Activated CD8-positive, alpha-beta T cell treated with anti-CD3 and anti-CD28 coated beads for 36 hours (primary cell): ENCODE results near the gene HJURP. TPM values are rescaled to one million over a fixed set of nuclear protein-coding genes. Genes with fewer than 3 reads are reported as not detected.

Source experiments
- ATAC-seq: fragments of 200-7000 bp; cut with Tn5 transposase; one replicate; pipeline ENCODE4 v1.10.0; 2021; ENCODE audit warnings: mild to moderate bottlenecking, moderate library complexity
- CTCF ChIA-PET: fragments of 350-600 bp; sonication (Branson Sonifier 250); formaldehyde crosslinking; loops from one replicate; lab custom pipeline; 2021; ENCODE audit warnings: antibody characterized with exemption; lab: Charles Lee
- POLR2A ChIA-PET: fragments of 350-600 bp; sonication (Branson Sonifier 250); formaldehyde crosslinking; loops from one replicate; lab custom pipeline; 2021; ENCODE audit warnings: antibody characterized with exemption; lab: Charles Lee
- DNase-seq: peaks from one replicate; pipeline ENCODE4 v3.0.0-alpha.2; 2020
- H3K27ac Mint-ChIP-seq: one replicate; pipeline ENCODE4 v1.8.0; 2021; ENCODE audit warnings: mild to moderate bottlenecking, mixed read lengths
- H3K27me3 Mint-ChIP-seq: one replicate; pipeline ENCODE4 v1.8.0; 2021; ENCODE audit warnings: mixed read lengths
- H3K36me3 Mint-ChIP-seq: one replicate; pipeline ENCODE4 v1.8.0; 2021; ENCODE audit warnings: low read depth, mixed read lengths
- H3K4me1 Mint-ChIP-seq: one replicate; pipeline ENCODE4 v1.8.0; 2021; ENCODE audit warnings: low read depth, mixed read lengths
- H3K4me3 Mint-ChIP-seq: one replicate; pipeline ENCODE4 v1.8.0; 2021; ENCODE audit warnings: mild to moderate bottlenecking, moderate library complexity, mixed read lengths
- H3K9me3 Mint-ChIP-seq: one replicate; pipeline ENCODE4 v1.8.0; 2021; ENCODE audit warnings: mixed read lengths
- intact Hi-C: fragments of 100-400 bp; cut with micrococcal nuclease; formaldehyde crosslinking; loops from one replicate; pipeline ENCODE4 v1.10.0; 2022
- total RNA-seq, 2 experiments: library from RNA; stranded (reverse); gene quantifications; one replicate each; pipeline ENCODE4 v1.2.3, GENCODE V29; 2021
- TF ChIP-seq, protein P1 (sequence below): fragments of 200-600 bp; IDR thresholded peaks from one replicate; pipeline ENCODE4 v1.8.0; 2022; ENCODE audit warnings: antibody characterized with exemption, mild to moderate bottlenecking

HJURP gene
- total RNA-seq, 2 experiments from 2014 or later: 79.8 to 83.6 TPM

DNA sequence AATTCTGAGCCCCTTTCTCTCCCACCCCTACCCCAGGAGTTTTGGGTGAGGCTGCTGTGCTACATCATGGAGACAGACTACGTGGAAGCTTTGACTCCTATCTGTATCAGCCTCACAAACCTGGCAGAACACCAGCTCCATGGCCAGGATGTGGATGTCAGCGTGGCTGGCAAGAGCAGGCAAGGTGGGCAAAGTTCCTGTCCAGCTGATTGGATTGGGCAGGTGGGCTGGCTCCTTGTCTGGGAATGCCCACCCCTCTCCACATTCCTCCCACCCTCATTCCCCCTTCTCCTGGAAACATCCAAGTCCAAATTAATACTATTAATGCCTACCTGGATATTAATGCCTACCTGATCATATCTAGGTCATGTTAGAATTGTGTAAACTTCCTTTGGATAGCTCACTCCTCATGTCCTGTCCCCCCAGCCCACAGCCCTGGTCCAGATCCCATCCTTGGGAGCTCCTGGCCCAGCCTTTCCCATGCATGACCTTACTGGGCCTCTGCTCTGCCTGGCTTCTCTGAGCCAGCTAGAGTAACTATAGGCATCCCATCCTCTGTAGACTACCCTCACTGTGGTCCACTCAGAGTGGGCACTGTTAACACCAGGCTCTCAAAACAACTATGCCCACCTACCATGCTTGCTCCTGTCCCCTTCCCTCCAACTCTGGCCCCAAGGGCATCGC is 52.1 kb downstream of the HJURP start:
- CTCF ChIA-PET: no interaction called here
- Mint-ChIP-seq H3K36me3 (no peaks in the 10 kb centered on the region), H3K4me1 (peaks cover 2% of the 10 kb centered on the region), H3K27ac (no peak overlapping the region), H3K27me3 (peaks cover 5% of the 10 kb centered on the region), H3K9me3 (no peaks in the 10 kb centered on the region), H3K4me3 (no peak overlapping the region)
- ATAC-seq: no peak
- DNase-seq: no peak
- TF ChIP-seq, protein P1, sequence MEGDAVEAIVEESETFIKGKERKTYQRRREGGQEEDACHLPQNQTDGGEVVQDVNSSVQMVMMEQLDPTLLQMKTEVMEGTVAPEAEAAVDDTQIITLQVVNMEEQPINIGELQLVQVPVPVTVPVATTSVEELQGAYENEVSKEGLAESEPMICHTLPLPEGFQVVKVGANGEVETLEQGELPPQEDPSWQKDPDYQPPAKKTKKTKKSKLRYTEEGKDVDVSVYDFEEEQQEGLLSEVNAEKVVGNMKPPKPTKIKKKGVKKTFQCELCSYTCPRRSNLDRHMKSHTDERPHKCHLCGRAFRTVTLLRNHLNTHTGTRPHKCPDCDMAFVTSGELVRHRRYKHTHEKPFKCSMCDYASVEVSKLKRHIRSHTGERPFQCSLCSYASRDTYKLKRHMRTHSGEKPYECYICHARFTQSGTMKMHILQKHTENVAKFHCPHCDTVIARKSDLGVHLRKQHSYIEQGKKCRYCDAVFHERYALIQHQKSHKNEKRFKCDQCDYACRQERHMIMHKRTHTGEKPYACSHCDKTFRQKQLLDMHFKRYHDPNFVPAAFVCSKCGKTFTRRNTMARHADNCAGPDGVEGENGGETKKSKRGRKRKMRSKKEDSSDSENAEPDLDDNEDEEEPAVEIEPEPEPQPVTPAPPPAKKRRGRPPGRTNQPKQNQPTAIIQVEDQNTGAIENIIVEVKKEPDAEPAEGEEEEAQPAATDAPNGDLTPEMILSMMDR: no peak
- POLR2A ChIA-PET: no interaction called here
- intact Hi-C loops: no loop called here

DNA sequence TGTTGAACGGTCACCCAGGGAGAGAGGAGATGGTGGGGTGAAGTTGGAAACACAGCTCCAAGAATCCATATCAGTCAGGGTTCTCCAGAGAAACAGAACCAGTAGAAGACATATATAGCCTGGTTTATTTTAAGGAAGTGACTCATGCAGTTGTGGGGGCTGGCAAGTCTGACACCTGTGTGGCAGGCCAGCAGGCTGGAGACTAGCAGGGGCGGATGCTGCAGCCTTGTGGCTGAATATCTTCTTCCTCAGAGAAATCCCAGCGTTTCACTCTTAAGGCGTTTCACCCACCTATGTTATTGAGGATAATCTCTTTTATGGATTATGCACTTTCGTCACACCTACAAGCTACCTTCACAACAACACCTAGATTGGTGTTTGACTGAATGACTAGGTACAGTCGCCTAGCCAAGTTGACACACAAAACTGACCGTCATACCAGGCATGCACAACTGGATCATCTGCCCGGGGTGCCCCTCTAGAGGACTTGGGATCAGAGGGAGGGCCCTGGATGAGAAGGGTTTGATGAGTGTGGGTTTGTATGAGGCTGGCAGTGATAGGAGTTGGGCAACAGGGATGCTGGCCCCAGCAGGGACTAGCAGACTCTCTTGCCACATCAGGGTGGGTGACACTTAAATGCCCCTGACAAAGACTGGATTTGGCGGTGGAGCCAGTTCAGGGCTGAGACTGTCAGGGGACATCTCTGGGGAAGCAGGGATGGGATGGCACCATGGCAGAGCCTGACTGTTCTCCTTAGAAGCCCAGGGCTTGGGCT is 52.8 kb downstream of the HJURP start:
- DNase-seq (peak; percentile 69), ATAC-seq (peak; percentile 91)
- TF ChIP-seq, protein P1: no peak
- ChIA-PET CTCF (no interaction called here), POLR2A (no interaction called here)
- peaks cover 5% of the 10 kb centered on the region for H3K27me3 Mint-ChIP-seq
- H3K36me3 Mint-ChIP-seq: no peaks in the 10 kb centered on the region
- H3K4me3 Mint-ChIP-seq: no peak overlapping the region
- H3K27ac Mint-ChIP-seq: no peak overlapping the region
- no peaks in the 10 kb centered on the region for H3K9me3 Mint-ChIP-seq
- H3K4me1 Mint-ChIP-seq: peaks cover 2% of the 10 kb centered on the region
- intact Hi-C loops: no loop called here

DNA sequence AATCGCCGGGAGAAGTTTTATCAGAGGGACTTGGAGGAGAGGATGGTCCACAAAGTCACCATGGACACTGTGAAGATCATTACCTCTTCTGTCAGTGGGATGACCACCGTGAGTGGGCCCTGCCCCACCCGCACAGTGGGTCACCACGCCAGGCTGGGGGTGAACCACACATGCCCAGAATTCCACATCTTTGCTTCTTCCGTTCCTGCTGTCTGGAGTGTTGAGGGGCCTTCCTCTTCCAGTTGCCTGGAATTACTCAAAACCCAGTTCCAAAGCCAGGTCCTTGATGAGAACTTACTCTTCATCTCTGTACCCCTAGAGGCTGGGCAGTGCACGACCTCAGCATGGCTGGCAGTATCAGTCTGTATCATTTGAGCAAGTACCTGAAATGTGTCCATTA is 54.1 kb downstream of the HJURP start:
- Mint-ChIP-seq H3K36me3 (no peaks in the 10 kb centered on the region), H3K9me3 (no peaks in the 10 kb centered on the region), H3K27ac (no peak overlapping the region), H3K4me1 (peaks cover 2% of the 10 kb centered on the region), H3K27me3 (peaks cover 5% of the 10 kb centered on the region), H3K4me3 (no peak overlapping the region)
- DNase-seq: no peak
- TF ChIP-seq, protein P1: no peak
- intact Hi-C loops: no loop called here
- ChIA-PET POLR2A (no interaction called here), CTCF (no interaction called here)
- no peak for ATAC-seq

DNA sequence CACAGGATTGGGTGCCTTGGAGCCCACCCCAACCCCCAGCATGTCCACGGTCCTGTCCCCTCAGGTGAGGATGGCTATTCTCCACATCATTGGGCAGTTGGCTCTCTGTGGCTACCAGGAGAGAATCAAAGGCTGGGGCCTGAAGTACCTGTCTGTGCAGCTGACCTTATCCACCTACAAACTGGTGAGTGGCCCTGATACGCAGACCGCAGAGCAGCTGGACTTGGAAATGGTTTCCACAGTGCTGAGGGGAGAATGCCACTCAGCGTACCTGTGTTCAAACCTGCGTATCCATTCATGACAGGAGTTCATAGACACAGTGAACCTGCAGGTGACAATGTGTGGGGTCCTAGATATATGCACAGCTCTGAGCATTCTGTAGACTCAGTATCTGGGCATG is 54.6 kb downstream of the HJURP start:
- POLR2A ChIA-PET: no interaction called here
- CTCF ChIA-PET: no interaction called here
- no peak overlapping the region for H3K4me3 Mint-ChIP-seq
- TF ChIP-seq, protein P1: no peak
- H3K4me1 Mint-ChIP-seq: peaks cover 2% of the 10 kb centered on the region
- intact Hi-C loops: no loop called here
- no peak for ATAC-seq
- DNase-seq: no peak
- peaks cover 3% of the 10 kb centered on the region for H3K27me3 Mint-ChIP-seq
- H3K36me3 Mint-ChIP-seq: no peaks in the 10 kb centered on the region
- H3K9me3 Mint-ChIP-seq: no peaks in the 10 kb centered on the region
- no peak overlapping the region for H3K27ac Mint-ChIP-seq

DNA sequence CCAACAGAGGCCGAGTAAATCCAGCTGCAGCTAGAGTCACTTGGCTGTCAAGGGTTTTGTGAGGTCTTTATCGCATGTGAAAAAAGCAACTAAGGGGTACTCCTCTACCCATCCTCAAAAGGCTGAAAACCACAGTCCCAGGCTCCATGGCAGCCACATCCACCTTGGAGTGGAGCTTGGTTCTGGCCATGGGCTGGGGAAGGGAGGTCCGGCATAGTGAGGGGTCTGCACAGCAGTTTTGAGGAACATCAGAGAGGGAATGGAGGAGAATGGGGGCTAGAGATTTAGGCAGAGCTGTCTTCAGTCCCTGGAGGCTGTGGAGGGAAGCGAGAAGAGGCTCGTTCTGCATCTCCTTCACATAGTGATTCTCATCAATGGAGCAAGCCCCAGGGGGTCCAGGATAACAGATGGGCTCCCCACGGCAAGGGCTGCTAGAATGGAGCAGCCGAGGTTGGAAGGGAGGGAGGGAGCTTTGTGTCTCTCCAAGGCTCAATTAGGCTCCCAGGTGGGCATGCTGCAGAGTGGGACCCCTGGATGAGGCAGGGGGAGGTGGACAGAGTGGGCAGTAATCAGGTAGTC is 55.2 kb downstream of the HJURP start:
- POLR2A ChIA-PET: no interaction called here
- peaks cover 3% of the 10 kb centered on the region for H3K27me3 Mint-ChIP-seq
- CTCF ChIA-PET: no interaction called here
- TF ChIP-seq, protein P1: no peak
- ATAC-seq (no peak), DNase-seq (no peak)
- H3K27ac Mint-ChIP-seq: no peak overlapping the region
- intact Hi-C loops: no loop called here
- no peaks in the 10 kb centered on the region for H3K36me3 Mint-ChIP-seq
- no peak overlapping the region for H3K4me3 Mint-ChIP-seq
- H3K9me3 Mint-ChIP-seq: no peaks in the 10 kb centered on the region
- peaks cover 2% of the 10 kb centered on the region for H3K4me1 Mint-ChIP-seq
